HEK293T (cell line): ENCODE data around the gene MYLK2.

Experiments
- CTCF ChIA-PET: fragments of 350-600 bp; formaldehyde crosslinking; extraction: SDS; loops from one replicate; lab custom pipeline; 2021; ENCODE audit warnings: antibody characterized with exemption, inconsistent platforms; lab: Yijun Ruan, JAX
- POLR2A ChIA-PET: fragments of 350-600 bp; formaldehyde crosslinking; extraction: SDS; loops from one replicate; lab custom pipeline; 2020; ENCODE audit warnings: antibody characterized with exemption, inconsistent platforms; lab: Yijun Ruan, JAX
- DNase-seq: peaks from one replicate; pipeline ENCODE4 v3.0.0; 2012; ENCODE audit warnings: mixed read lengths; ENCODE audit errors: extremely low spot score
- ARNT ChIP-seq: fragments of 450-650 bp; IDR thresholded peaks from 2 replicates; pipeline ENCODE4 v1.6.1; 2017; ENCODE audit warnings: mild to moderate bottlenecking
- BHLHE40 ChIP-seq: fragments of 450-650 bp; IDR thresholded peaks from 2 replicates; pipeline ENCODE4 v1.6.1; 2016; ENCODE audit warnings: mild to moderate bottlenecking, moderate library complexity, borderline replicate concordance
- CTBP1 ChIP-seq: fragments of 450-650 bp; IDR thresholded peaks from 2 replicates; pipeline ENCODE4 v1.6.1; 2016; ENCODE audit warnings: borderline replicate concordance
- ELF4 ChIP-seq: fragments of 450-650 bp; IDR thresholded peaks from 2 replicates; pipeline ENCODE4 v1.6.1; 2017; ENCODE audit warnings: antibody characterized with exemption
- FOXA1 ChIP-seq: fragments of 450-650 bp; IDR thresholded peaks from 2 replicates; pipeline ENCODE4 v1.6.1; 2016; ENCODE audit warnings: mild to moderate bottlenecking
- FOXK2 ChIP-seq: fragments of 450-650 bp; IDR thresholded peaks from 2 replicates; pipeline ENCODE4 v1.6.1; 2016; ENCODE audit warnings: mild to moderate bottlenecking
- FOXM1 ChIP-seq: fragments of 450-650 bp; IDR thresholded peaks from 2 replicates; pipeline ENCODE4 v1.6.1; 2017; ENCODE audit warnings: mild to moderate bottlenecking, borderline replicate concordance
- HDGF ChIP-seq: fragments of 450-650 bp; IDR thresholded peaks from 2 replicates; pipeline ENCODE4 v1.6.1; 2017; ENCODE audit warnings: antibody characterized with exemption, borderline replicate concordance
- L3MBTL2 ChIP-seq: fragments of 450-650 bp; conservative IDR thresholded peaks from 2 replicates; pipeline ENCODE4 v1.6.1; 2016; ENCODE audit warnings: mild to moderate bottlenecking
- LEF1 ChIP-seq: fragments of 450-650 bp; IDR thresholded peaks from 2 replicates; pipeline ENCODE4 v1.6.1; 2017; ENCODE audit warnings: mild to moderate bottlenecking, borderline replicate concordance
- NFRKB ChIP-seq: fragments of 450-650 bp; IDR thresholded peaks from 2 replicates; pipeline ENCODE4 v1.6.1; 2016; ENCODE audit warnings: mild to moderate bottlenecking, moderate library complexity
- PKNOX1 ChIP-seq: fragments of 450-650 bp; IDR thresholded peaks from 2 replicates; pipeline ENCODE4 v1.6.1; 2016
- SP1 ChIP-seq: fragments of 450-650 bp; IDR thresholded peaks from 2 replicates; pipeline ENCODE4 v1.6.1; 2017
- SUZ12 ChIP-seq: fragments of 450-650 bp; IDR thresholded peaks from 2 replicates; pipeline ENCODE4 v1.6.1; 2016; ENCODE audit warnings: mild to moderate bottlenecking
- TARDBP ChIP-seq: fragments of 450-650 bp; IDR thresholded peaks from 2 replicates; pipeline ENCODE4 v1.6.1; 2016
- ZNF384 ChIP-seq: fragments of 450-650 bp; IDR thresholded peaks from 2 replicates; pipeline ENCODE4 v1.6.1; 2016

MYLK2 gene

GRCh38 chr20:31833130-31833930, 14.2 kb downstream of the MYLK2 start:
- peak; percentile 79 for DNase-seq
- no peak for TF ChIP-seq PKNOX1
- no peak for TF ChIP-seq FOXA1
- ChIA-PET POLR2A (no interaction called here), CTCF (interaction anchor here (0.8 kb wide), 1 partner anchor 10 kb away, joined by 3 read pairs; no protein-coding TSS in a partner anchor)

- CTCF ChIA-PET: interaction anchor here (0.8 kb wide), 1 partner anchor 11 kb away, joined by 3 read pairs; no protein-coding TSS in a partner anchor
- POLR2A ChIA-PET: no interaction called here
- TF ChIP-seq ZNF384: no peak
- no peak for TF ChIP-seq CTBP1
- no peak for TF ChIP-seq ELF4
- no peak for TF ChIP-seq FOXK2
- TF ChIP-seq HDGF: no peak
- no peak for TF ChIP-seq SUZ12
- no peak for TF ChIP-seq SP1
- no peak for TF ChIP-seq NFRKB
- no peak for TF ChIP-seq L3MBTL2
- no peak for TF ChIP-seq FOXA1
- no peak for DNase-seq
Measured at GRCh38 chr20:31833931-31834521, 14.9 kb downstream of the MYLK2 start.

- ChIA-PET CTCF (interaction anchor here (0.8 to 2.0 kb wide), 2 partner anchors 12 to 153 kb away, joined by 3 to 5 read pairs; no protein-coding TSS in a partner anchor), POLR2A (no interaction called here)
- DNase-seq: no peak
- TF ChIP-seq NFRKB (no peak), ELF4 (no peak), SUZ12 (no peak), FOXM1 (no peak), HDGF (no peak), L3MBTL2 (no peak), CTBP1 (no peak), ARNT (no peak), ZNF384 (no peak), BHLHE40 (no peak), SP1 (no peak), FOXK2 (no peak)
Measured at GRCh38 chr20:31835554-31835953, 16.4 kb downstream of the MYLK2 start.

- DNase-seq: peak; percentile 34
- TF ChIP-seq NFRKB (no peak), ARNT (no peak), SUZ12 (no peak), TARDBP (no peak), L3MBTL2 (no peak), FOXM1 (no peak), LEF1 (no peak), SP1 (no peak), FOXK2 (no peak)
- ChIA-PET POLR2A (no interaction called here), CTCF (interaction anchor here (0.8 to 2.0 kb wide), 2 partner anchors 13 to 154 kb away, joined by 3 to 5 read pairs; no protein-coding TSS in a partner anchor)
Measured at GRCh38 chr20:31835977-31836852, 17.1 kb downstream of the MYLK2 start.

- ChIA-PET POLR2A (no interaction called here), CTCF (interaction anchor here (0.6 to 2.0 kb wide), 4 partner anchors 14 to 195 kb away, joined by 3 to 5 read pairs (median 4); partner anchors contain the start of gene PDRG1)
- DNase-seq: no peak
- no peak for TF ChIP-seq FOXK2
Measured at GRCh38 chr20:31836853-31837608, 17.9 kb downstream of the MYLK2 start.

GRCh38 chr20:31837896-31838397, 18.8 kb downstream of the MYLK2 start:
- TF ChIP-seq ELF4 (no peak), ARNT (no peak), HDGF (no peak), PKNOX1 (no peak), LEF1 (no peak), FOXM1 (no peak), NFRKB (no peak), FOXA1 (no peak), SUZ12 (no peak), SP1 (no peak), ZNF384 (no peak), FOXK2 (no peak), L3MBTL2 (no peak), CTBP1 (no peak), BHLHE40 (no peak), TARDBP (no peak)
- CTCF ChIA-PET: interaction anchor here (0.6 to 2.0 kb wide), 5 partner anchors 15 to 262 kb away, joined by 3 to 5 read pairs (median 4); no protein-coding TSS in a partner anchor
- DNase-seq: no peak
- POLR2A ChIA-PET: no interaction called here
